ENCODE results near the gene HECW1. TPM values are rescaled to one million over a fixed set of nuclear protein-coding genes. Genes with fewer than 3 reads are reported as not detected.

HECW1 gene
- total and polyA plus RNA-seq, 8 donors = 0.04 to 0.69 (median 0.12) TPM; not detected in 5

- Histone ChIP-seq H3K27ac (no peak overlapping the region), H3K9me3 (no peaks in the 10 kb centered on the region), H3K4me1 (no peaks in the 10 kb centered on the region), H3K36me3 (no peaks in the 10 kb centered on the region), H3K27me3 (no peaks in the 10 kb centered on the region), H3K4me3 (no peak overlapping the region)
- 70 to 74% methylated on average over 1 of the region's 2 CpGs for WGBS, 2 donors
- no peak for FAIRE-seq
- no peak for TF ChIP-seq CTCF (IDR thresholded peaks at IDR 0.05)
- intact Hi-C loops (cut with DNase I) = no loop called here
- no peak for DNase-seq
- no peak for ATAC-seq
Measured at GRCh38 chr7:43385309-43385680, 272.8 kb downstream of the HECW1 start.

GRCh38 chr7:43385856-43386255 is 273.4 kb downstream of the HECW1 start:
- 77 to 81% methylated on average over 2 of the region's 2 CpGs for WGBS, 2 donors
- no peaks in the 10 kb centered on the region for H3K36me3 ChIP-seq
- no peak for TF ChIP-seq CTCF (IDR thresholded peaks at IDR 0.05)
- intact Hi-C loops (cut with DNase I) = no loop called here
- H3K9me3 ChIP-seq = no peaks in the 10 kb centered on the region
- DNase-seq (no peak), FAIRE-seq (no peak), ATAC-seq (no peak)
- H3K4me3 ChIP-seq = no peak overlapping the region
- no peak overlapping the region for H3K27ac ChIP-seq
- H3K27me3 ChIP-seq = no peaks in the 10 kb centered on the region
- H3K4me1 ChIP-seq = no peaks in the 10 kb centered on the region

GRCh38 chr7:43387932-43388331 is 275.5 kb downstream of the HECW1 start:
- Histone ChIP-seq H3K9me3 (no peaks in the 10 kb centered on the region), H3K4me3 (no peak overlapping the region), H3K4me1 (no peaks in the 10 kb centered on the region), H3K36me3 (no peaks in the 10 kb centered on the region), H3K27me3 (no peaks in the 10 kb centered on the region), H3K27ac (no peak overlapping the region)
- DNase-seq (no peak), ATAC-seq (no peak), FAIRE-seq (no peak)
- 71 to 74% methylated on average over 3 of the region's 3 CpGs for WGBS, 2 donors
- intact Hi-C loops (cut with DNase I) = no loop called here
- no peak for TF ChIP-seq CTCF (IDR thresholded peaks at IDR 0.05)

- DNase-seq (no peak), ATAC-seq (no peak), FAIRE-seq (no peak)
- no peak for TF ChIP-seq CTCF (IDR thresholded peaks at IDR 0.05)
- Histone ChIP-seq H3K4me1 (no peaks in the 10 kb centered on the region), H3K27ac (no peak overlapping the region), H3K9me3 (no peaks in the 10 kb centered on the region), H3K4me3 (no peak overlapping the region), H3K36me3 (no peaks in the 10 kb centered on the region), H3K27me3 (no peaks in the 10 kb centered on the region)
- 73 to 74% methylated on average over 1 of the region's 1 CpG for WGBS, 2 donors
- intact Hi-C loops (cut with DNase I) = no loop called here
Measured at GRCh38 chr7:43390576-43390975, 278.1 kb downstream of the HECW1 start.

GRCh38 chr7:43391518-43391917 is 279.1 kb downstream of the HECW1 start:
- intact Hi-C loops (cut with DNase I) = no loop called here
- ATAC-seq = no peak
- H3K36me3 ChIP-seq = no peaks in the 10 kb centered on the region
- TF ChIP-seq CTCF (IDR thresholded peaks at IDR 0.05) = no peak
- no peaks in the 10 kb centered on the region for H3K4me1 ChIP-seq
- no peak for DNase-seq
- H3K9me3 ChIP-seq = no peaks in the 10 kb centered on the region
- no peak for FAIRE-seq
- no peaks in the 10 kb centered on the region for H3K27me3 ChIP-seq
- no peak overlapping the region for H3K4me3 ChIP-seq
- 10 to 14% methylated on average over 1 of the region's 1 CpG for WGBS, 2 donors
- H3K27ac ChIP-seq = no peak overlapping the region

Measured in pancreas (tissue), 10 donors.